ENCODE results near the gene ZFYVE16. TPM values are rescaled to one million over a fixed set of nuclear protein-coding genes. Genes with fewer than 3 reads are reported as not detected.

Gene ZFYVE16
- total and polyA plus RNA-seq, 10 of the 15 experiments (the other 5 are each of a cell fraction or from before 2014, with no cell fraction given): 2.9 to 11.2 (median 7.8) TPM

- TF ChIP-seq BHLHE40 (IDR thresholded peaks at IDR 0.05; ENCODE audit: borderline replicate concordance in 1 of 2, low read depth in 2 of 2, low read length in 1 of 2) (no peak), E2F4 (IDR thresholded peaks at IDR 0.05; ENCODE audit: low read depth, low read length) (no peak), STAT3 (IDR thresholded peaks at IDR 0.05; ENCODE audit: low read depth, low read length) (no peak)
These were observed 31.3 kb downstream of the ZFYVE16 start (continued) for GRCh38 chr5:80439213-80439612.

GRCh38 chr5:80442742-80443141, 34.9 kb downstream of the ZFYVE16 start:
- H3K4me2 ChIP-seq (ENCODE audit: control insufficient read depth, insufficient read depth): no peak overlapping the region
- H3K36me3 ChIP-seq (ENCODE audit: control insufficient read depth in 2 of 2, insufficient read depth in 2 of 2, low read length in 1 of 2): peaks cover 0 to 2% of the 10 kb centered on the region in 2 experiments; a peak in 2 of 4 replicates
- BruUV-seq (replicated peaks): no TSS peak
- no peaks in the 10 kb centered on the region for H3K27me3 ChIP-seq (replicated peaks in 1 of 2; ENCODE audit: control insufficient read depth in 2 of 2, insufficient read depth in 2 of 2, low read length in 1 of 2)
- TF ChIP-seq RUNX3 (IDR thresholded peaks at IDR 0.05; ENCODE audit: low read length) (no peak), ZNF217 (IDR thresholded peaks at IDR 0.05) (no peak), SIN3A (IDR thresholded peaks at IDR 0.05; ENCODE audit: low read depth, low read length) (no peak)
- POLR2A ChIA-PET: no interaction called here
- FAIRE-seq: no peak
- H2AFZ ChIP-seq (ENCODE audit: control insufficient read depth, low read depth, low read length): no peak overlapping the region
- SMC1A ChIA-PET (ENCODE audit: uncharacterized antibody, unreplicated experiment): interaction anchor here (1.2 kb wide), 1 partner anchor 10 kb away, joined by 3 read pairs; no protein-coding TSS in a partner anchor
- in situ Hi-C loops (cut with MboI): no loop called here
- no peaks in the 10 kb centered on the region for H4K20me1 ChIP-seq (ENCODE audit: control insufficient read depth, insufficient read depth)
- H3K27ac ChIP-seq (ENCODE audit: control insufficient read depth, insufficient read depth): no peak overlapping the region
- intact Hi-C loops (cut with micrococcal nuclease; ENCODE audit: unreplicated experiment): no loop called here
- no peaks in the 10 kb centered on the region for H3K79me2 ChIP-seq (ENCODE audit: control insufficient read depth, insufficient read depth, low read length)
- H3K4me3 ChIP-seq: no peak overlapping the region
- H3K9me3 ChIP-seq (replicated peaks; ENCODE audit: control insufficient read depth, insufficient read depth, low read length): no peaks in the 10 kb centered on the region
- CTCF ChIA-PET: no interaction called here
- RAD21 ChIA-PET (ENCODE audit: unreplicated experiment): no interaction called here
- no peak for ATAC-seq
- H3K4me1 ChIP-seq (ENCODE audit: control insufficient read depth, insufficient read depth, low read length): no peaks in the 10 kb centered on the region; the same call in 1 of the 2 replicates
- H3K9ac ChIP-seq (ENCODE audit: control insufficient read depth, insufficient read depth, low read length): no peak overlapping the region
- DNase-seq (ENCODE audit: low read depth, low spot score): no peak
